Measurements from ENCODE around the gene TBL1XR1. TPM values are rescaled to one million over a fixed set of nuclear protein-coding genes. Genes with fewer than 3 reads are reported as not detected.
A peak's percentile ranks its signal among the peaks of the same experiment; 100 is the strongest.
"Not testable (repeated sequence)": the region's sequence is repeated elsewhere in the genome, so short reads cannot be mapped to it uniquely, and the experiment has no call there.

Gene TBL1XR1
- total RNA-seq, 1 donor from 2014 or later = 182 TPM

DNA sequence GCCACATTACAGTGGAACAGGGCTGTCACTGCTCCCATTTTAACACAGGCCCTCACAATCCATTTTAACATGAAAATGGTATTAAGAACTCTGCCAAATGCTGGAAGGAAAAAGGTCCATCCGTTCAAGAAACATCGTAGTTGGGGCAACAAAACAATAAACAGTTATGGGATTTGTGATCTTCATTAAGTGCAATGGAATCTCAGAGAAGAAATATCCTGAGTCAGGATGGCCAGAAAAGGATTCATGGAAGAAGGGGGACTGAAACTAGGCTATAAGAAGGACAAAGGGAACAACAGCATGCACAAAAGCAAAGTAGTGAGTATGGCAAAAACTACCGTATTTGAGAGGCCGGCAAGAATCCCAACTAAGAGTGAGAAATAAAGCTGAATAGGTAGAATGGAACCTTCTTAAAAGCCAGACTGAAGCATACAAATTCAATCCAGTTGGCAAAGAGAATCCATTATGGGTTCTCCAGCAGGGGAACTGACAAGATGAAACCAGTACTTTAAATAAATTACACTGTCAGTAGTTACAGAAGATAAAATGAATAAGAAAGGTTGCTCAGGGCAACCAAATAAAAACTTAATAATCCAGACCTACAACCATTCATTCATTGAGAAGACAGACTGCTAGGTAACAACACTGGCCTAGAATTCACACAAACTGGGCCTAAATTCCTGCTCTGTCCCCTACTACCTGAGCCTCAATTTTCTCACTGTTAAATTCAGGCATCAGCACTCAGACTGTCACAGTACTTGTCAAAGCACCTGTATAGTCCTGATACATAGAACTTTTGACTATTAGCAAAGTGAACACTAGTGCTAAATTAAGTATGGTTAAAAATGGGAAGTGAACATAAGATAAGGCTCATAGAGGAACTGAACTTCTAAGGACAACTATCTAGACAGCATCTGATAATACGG is 6.3 kb downstream of the TBL1XR1 start:
- intact Hi-C loops (cut with DNase I) = loop anchor here (5.0 kb wide), 1 partner anchor 139 kb away; no protein-coding TSS in a partner anchor
- DNase-seq (ENCODE audit: low spot score) (no peak), ATAC-seq (no peak)

DNA sequence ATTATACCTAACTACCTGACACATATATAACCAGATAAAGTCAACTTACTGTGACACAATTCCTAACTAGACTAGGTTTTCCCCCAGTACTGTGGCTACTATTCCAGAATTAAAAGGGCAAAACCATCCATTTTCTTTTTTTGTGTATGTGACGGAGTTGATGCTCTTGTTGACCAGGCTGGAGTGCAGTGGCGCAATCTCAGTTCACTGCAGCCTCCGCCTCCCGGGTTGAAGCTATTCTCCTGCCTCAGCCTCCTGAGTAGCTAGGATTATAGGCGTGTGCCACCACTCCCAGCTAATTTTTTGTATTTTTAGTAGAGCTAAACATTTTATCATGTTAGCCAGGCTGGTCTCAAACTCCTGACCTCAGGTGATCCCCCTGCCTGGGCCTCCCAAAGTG is 7.1 kb downstream of the TBL1XR1 start:
- not testable (repeated sequence) for ATAC-seq; DNase-seq (ENCODE audit: low spot score)
- intact Hi-C loops (cut with DNase I) = loop anchor here (5.0 kb wide), 1 partner anchor 138 kb away; no protein-coding TSS in a partner anchor

- intact Hi-C loops (cut with DNase I); DNase-seq (ENCODE audit: low spot score); ATAC-seq: not testable (repeated sequence)
These were observed 9.0 kb downstream of the TBL1XR1 start for GRCh38 chr3:177188325-177188724.

GRCh38 chr3:177186306-177186705 is 11.0 kb downstream of the TBL1XR1 start:
- ATAC-seq (no peak), DNase-seq (ENCODE audit: low spot score) (no peak)
- intact Hi-C loops (cut with DNase I) = no loop called here

DNA sequence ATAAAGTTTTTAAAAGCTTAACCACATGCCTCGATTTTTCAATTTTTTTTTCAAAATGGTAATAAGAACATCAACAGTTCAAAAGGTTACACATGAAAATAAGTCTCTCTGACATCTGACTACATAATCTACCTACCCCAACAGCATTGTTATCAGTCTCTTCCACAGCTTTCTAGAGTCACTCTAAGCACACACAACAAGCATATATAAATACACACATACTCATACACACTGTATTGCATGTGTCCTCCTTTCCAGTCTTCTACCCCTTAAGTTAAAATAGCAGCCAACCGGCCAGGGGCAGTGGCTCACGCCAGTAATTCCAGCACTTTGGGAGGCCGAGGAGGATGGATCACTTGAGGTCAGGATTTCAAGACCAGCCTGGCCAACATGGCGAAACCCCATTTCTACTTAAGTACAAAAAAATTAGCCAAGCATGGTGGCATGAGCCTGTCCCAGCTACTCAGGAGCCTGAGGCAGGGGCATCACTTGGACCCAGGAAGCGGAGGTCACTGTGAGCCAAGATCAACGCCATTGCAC is 12.2 kb downstream of the TBL1XR1 start:
- intact Hi-C loops (cut with DNase I) = no loop called here
- DNase-seq (ENCODE audit: low spot score) (no peak), ATAC-seq (no peak)

GRCh38 chr3:177184602-177185001 is 12.7 kb downstream of the TBL1XR1 start:
- DNase-seq (ENCODE audit: low spot score); intact Hi-C loops (cut with DNase I); ATAC-seq: not testable (repeated sequence)

- ATAC-seq (peak; percentile 10), DNase-seq (ENCODE audit: low spot score) (no peak)
- intact Hi-C loops (cut with DNase I) = no loop called here
These were observed 14.9 kb downstream of the TBL1XR1 start for GRCh38 chr3:177182352-177182751.

- intact Hi-C loops (cut with DNase I) = no loop called here
- no peak for ATAC-seq
- no peak for DNase-seq (ENCODE audit: low spot score)
These were observed 15.9 kb downstream of the TBL1XR1 start for GRCh38 chr3:177181418-177181817.

DNA sequence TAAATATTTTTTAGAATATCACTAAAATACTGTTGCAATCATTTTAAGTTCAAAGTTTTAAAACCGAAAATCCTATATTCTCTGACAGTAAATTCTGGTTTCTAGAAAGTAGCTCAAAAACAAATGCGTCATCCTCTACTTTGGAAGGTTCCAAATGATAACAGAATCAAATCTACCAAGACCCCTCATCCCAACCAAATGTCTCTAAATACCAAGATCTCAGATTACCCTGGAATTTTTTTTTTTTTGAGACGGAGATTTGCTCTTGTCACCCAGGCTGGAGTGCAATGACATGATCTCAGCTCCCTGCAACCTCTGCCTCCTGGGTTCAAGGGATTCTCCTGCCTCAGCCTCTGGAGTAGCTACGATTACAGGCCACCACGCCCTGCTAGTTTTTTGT is 16.8 kb downstream of the TBL1XR1 start:
- ATAC-seq (no peak), DNase-seq (ENCODE audit: low spot score) (no peak)
- intact Hi-C loops (cut with DNase I) = no loop called here

GRCh38 chr3:177179281-177180067 is 17.8 kb downstream of the TBL1XR1 start:
- intact Hi-C loops (cut with DNase I) = no loop called here
- DNase-seq (ENCODE audit: low spot score) (no peak), ATAC-seq (no peak)

- no peak for ATAC-seq
- intact Hi-C loops (cut with DNase I) = no loop called here
- no peak for DNase-seq (ENCODE audit: low spot score)
These were observed 19.5 kb downstream of the TBL1XR1 start for GRCh38 chr3:177177749-177178221.

GRCh38 chr3:177174607-177175170 is 22.6 kb downstream of the TBL1XR1 start:
- DNase-seq (ENCODE audit: low spot score) = no peak
- intact Hi-C loops (cut with DNase I) = no loop called here
- no peak for ATAC-seq

DNA sequence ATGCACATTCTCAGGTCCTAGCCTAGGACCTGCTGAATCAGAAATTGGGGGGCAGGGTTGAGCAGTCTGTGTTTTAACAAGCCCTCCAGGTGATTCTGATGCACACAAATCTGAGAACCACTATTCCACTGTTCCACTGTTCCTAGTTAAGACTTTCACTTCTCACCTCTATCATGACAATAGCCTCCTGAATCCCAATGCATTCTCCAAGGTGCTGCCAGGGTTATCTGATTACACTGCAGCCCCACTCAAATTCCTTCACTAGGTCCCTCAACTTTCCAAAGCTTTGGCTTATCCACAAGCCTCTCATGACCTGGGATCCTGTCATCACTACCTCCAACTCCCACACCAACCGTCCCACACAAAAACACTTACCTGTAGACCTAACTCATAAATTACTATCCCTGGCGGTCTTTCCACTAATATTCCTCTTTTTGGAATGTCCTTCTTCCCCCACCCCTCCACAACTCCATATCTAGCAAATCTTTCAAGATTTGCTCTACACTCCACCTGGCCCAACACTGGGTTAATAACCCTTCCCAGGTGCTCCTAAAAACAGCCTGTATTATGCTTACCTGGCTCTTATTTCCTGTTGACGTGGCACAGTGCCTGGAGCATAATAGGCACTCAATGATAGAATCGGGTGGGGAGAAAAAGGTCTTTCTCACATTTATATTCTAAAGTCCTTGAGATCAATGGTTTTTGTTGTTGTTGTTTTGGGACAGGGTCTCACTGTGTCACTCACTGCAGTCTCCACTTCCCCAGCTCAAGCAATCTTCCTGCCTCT is 27.2 kb downstream of the TBL1XR1 start:
- intact Hi-C loops (cut with DNase I) = no loop called here
- DNase-seq (ENCODE audit: low spot score) (no peak), ATAC-seq (no peak)

DNA sequence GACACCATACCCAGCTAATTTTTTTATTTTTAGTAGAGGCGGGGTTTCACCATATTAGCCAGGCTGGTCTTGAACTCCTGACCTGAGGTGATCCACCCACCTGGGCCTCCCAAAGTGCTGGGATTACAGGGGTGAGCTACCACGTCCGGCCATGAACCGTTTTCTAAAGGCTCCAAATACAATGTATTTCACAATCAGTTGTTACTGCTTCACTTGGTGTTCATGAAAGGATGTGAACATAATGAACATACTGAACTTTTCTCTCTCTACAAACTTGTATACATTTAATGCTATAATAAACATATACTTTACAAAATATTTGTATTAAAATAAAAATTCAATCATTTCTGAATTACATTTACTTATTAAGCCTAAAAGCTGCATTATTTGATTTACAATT is 28.9 kb downstream of the TBL1XR1 start:
- no peak for DNase-seq (ENCODE audit: low spot score)
- intact Hi-C loops (cut with DNase I) = no loop called here
- ATAC-seq = no peak

GRCh38 chr3:177162742-177163141 is 34.5 kb downstream of the TBL1XR1 start:
- intact Hi-C loops (cut with DNase I) = no loop called here
- no peak for ATAC-seq

GRCh38 chr3:177161603-177162002 is 35.7 kb downstream of the TBL1XR1 start:
- intact Hi-C loops (cut with DNase I); DNase-seq (ENCODE audit: low spot score); ATAC-seq: not testable (repeated sequence)

More at GRCh38 chr3:177162742-177163141, 34.5 kb downstream of the TBL1XR1 start:
- DNase-seq (ENCODE audit: low spot score) = no peak

GRCh38 chr3:177158461-177158860 is 38.8 kb downstream of the TBL1XR1 start:
- intact Hi-C loops (cut with DNase I) = no loop called here
- ATAC-seq = no peak
- no peak for DNase-seq (ENCODE audit: low spot score)

- DNase-seq (ENCODE audit: low spot score) (no peak), ATAC-seq (no peak)
- intact Hi-C loops (cut with DNase I) = no loop called here
These were observed 39.8 kb downstream of the TBL1XR1 start for GRCh38 chr3:177157492-177157891.

All from sciatic nerve (tissue), 2 donors.